OCI-LY3 (cell line): Measurements from ENCODE around the gene DLG4.

ENCODE experiments used
- CTCF ChIP-seq: fragments of 200-600, 300-600 bp; sonication (generic); IDR thresholded peaks from 2 replicates; pipeline ENCODE4 v1.5.1; 2014; ENCODE audit warnings: antibody characterized with exemption, low read length, low read depth
- EZH2phosphoT487 ChIP-seq: fragments of 200-600 bp; shearing (Covaris generic); IDR thresholded peaks from 2 replicates; pipeline ENCODE4 v1.6.1; 2018; ENCODE audit warnings: antibody characterized with exemption, mixed run types, low read depth

- no peak for TF ChIP-seq CTCF
- TF ChIP-seq EZH2phosphoT487, result no peak
These were observed 80.7 kb downstream of the DLG4 start for GRCh38 chr17:7138800-7139381.
